SK-N-SH treated with all-trans-retinoic acid at 6 μM for 48 hours (cell line): ENCODE results near the gene LGR4.

ENCODE experiments used
- ATAC-seq: fragments of 200-7000 bp; cut with Tn5 transposase; 3 replicates; pipeline ENCODE4 v1.9.1; 2020; ENCODE audit warnings: mild to moderate bottlenecking, moderate library complexity
- BACH2 ChIP-seq: fragments of 250-450 bp; sonication (Bioruptor Pico); IDR thresholded peaks from 2 replicates; pipeline ENCODE4 v1.9.0; 2021; ENCODE audit warnings: mild to moderate bottlenecking, borderline replicate concordance
- CSDC2 ChIP-seq: fragments of 250-450 bp; sonication (Bioruptor Pico); IDR thresholded peaks from 2 replicates; pipeline ENCODE4 v1.5.0; 2020; ENCODE audit warnings: mild to moderate bottlenecking, moderate library complexity
- ESRRG ChIP-seq: fragments of 250-450 bp; sonication (Bioruptor Pico); IDR thresholded peaks from 2 replicates; pipeline ENCODE4 v1.6.1; 2021; ENCODE audit warnings: mild to moderate bottlenecking
- GLIS3 ChIP-seq: fragments of 250-450 bp; sonication (Bioruptor Pico); IDR thresholded peaks from 2 replicates; pipeline ENCODE4 v1.5.0; 2020; ENCODE audit warnings: mild to moderate bottlenecking, moderate library complexity
- ISL1 ChIP-seq: fragments of 250-450 bp; sonication (Bioruptor Pico); IDR thresholded peaks from 2 replicates; pipeline ENCODE4 v2.1.2; 2022; ENCODE audit warnings: mild to moderate bottlenecking, moderate library complexity
- OSR1 ChIP-seq: fragments of 250-450 bp; sonication (Bioruptor Pico); IDR thresholded peaks from 2 replicates; pipeline ENCODE4 v1.8.0; 2022; ENCODE audit warnings: moderate library complexity, mild to moderate bottlenecking, inconsistent platforms
- PPARA ChIP-seq: fragments of 250-450 bp; sonication (Bioruptor Pico); IDR thresholded peaks from 2 replicates; pipeline ENCODE4 v1.5.0; 2020; ENCODE audit warnings: mild to moderate bottlenecking, borderline replicate concordance
- RARB ChIP-seq: fragments of 250-450 bp; sonication (Bioruptor Pico); IDR thresholded peaks from 2 replicates; pipeline ENCODE4 v1.8.0; 2021; ENCODE audit warnings: mild to moderate bottlenecking, moderate library complexity
- TCF4 ChIP-seq: fragments of 250-450 bp; sonication (Bioruptor Pico); IDR thresholded peaks from 2 replicates; pipeline ENCODE4 v1.8.0; 2021; ENCODE audit warnings: mild to moderate bottlenecking, moderate library complexity, borderline replicate concordance
- TOX ChIP-seq: fragments of 250-450 bp; sonication (Bioruptor Pico); IDR thresholded peaks from 2 replicates; pipeline ENCODE4 v1.8.0; 2021; ENCODE audit warnings: mild to moderate bottlenecking, moderate library complexity, borderline replicate concordance
- ZC3H10 ChIP-seq: fragments of 250-450 bp; sonication (Bioruptor Pico); IDR thresholded peaks from 2 replicates; pipeline ENCODE4 v1.5.1; 2021; ENCODE audit warnings: mild to moderate bottlenecking, moderate library complexity
- ZFP3 ChIP-seq: fragments of 250-450 bp; sonication (Bioruptor Pico); IDR thresholded peaks from 2 replicates; pipeline ENCODE4 v1.5.0; 2020; ENCODE audit warnings: mild to moderate bottlenecking, moderate library complexity
- ZFP30 ChIP-seq: fragments of 450-650 bp; formaldehyde crosslinking; IDR thresholded peaks from 2 replicates; pipeline ENCODE4 v1.5.0; 2022; ENCODE audit warnings: mild to moderate bottlenecking, moderate library complexity
- ZNF565 ChIP-seq: fragments of 450-650 bp; formaldehyde crosslinking; conservative IDR thresholded peaks from 2 replicates; pipeline ENCODE4 v1.5.0; 2020; ENCODE audit warnings: low read depth, mild to moderate bottlenecking, moderate library complexity
- ZNF70 ChIP-seq: fragments of 450-650 bp; formaldehyde crosslinking; IDR thresholded peaks from 2 replicates; pipeline ENCODE4 v1.5.0; 2020; ENCODE audit warnings: mild to moderate bottlenecking, moderate library complexity
- ZNF8 ChIP-seq: fragments of 450-650 bp; formaldehyde crosslinking; IDR thresholded peaks from 2 replicates; pipeline ENCODE4 v1.5.0; 2020; ENCODE audit warnings: mild to moderate bottlenecking, moderate library complexity
- TF ChIP-seq, protein P1 (sequence below): fragments of 250-450 bp; sonication (Bioruptor Pico); IDR thresholded peaks from 2 replicates; pipeline ENCODE4 v1.5.1; 2020; ENCODE audit warnings: low read depth, mild to moderate bottlenecking, moderate library complexity
- TF ChIP-seq, protein P2 (sequence below): fragments of 250-450 bp; sonication (Bioruptor Pico); IDR thresholded peaks from 2 replicates; pipeline ENCODE4 v1.5.0; 2020; ENCODE audit warnings: mild to moderate bottlenecking, moderate library complexity
- TF ChIP-seq, protein P3 (sequence below): fragments of 250-450 bp; sonication (Bioruptor Pico); IDR thresholded peaks from 2 replicates; pipeline ENCODE4 v1.8.0; 2021; ENCODE audit warnings: low read depth, mild to moderate bottlenecking, moderate library complexity, borderline replicate concordance
- TF ChIP-seq, protein P4 (sequence below): fragments of 250-450 bp; sonication (Bioruptor Pico); IDR thresholded peaks from 2 replicates; pipeline ENCODE4 v1.5.1; 2021; ENCODE audit warnings: mild to moderate bottlenecking, moderate library complexity
- TF ChIP-seq, protein P5 (sequence below): fragments of 250-450 bp; sonication (Bioruptor Pico); IDR thresholded peaks from 2 replicates; pipeline ENCODE4 v1.8.0; 2020; ENCODE audit warnings: mild to moderate bottlenecking, moderate library complexity, borderline replicate concordance

LGR4 gene

DNA sequence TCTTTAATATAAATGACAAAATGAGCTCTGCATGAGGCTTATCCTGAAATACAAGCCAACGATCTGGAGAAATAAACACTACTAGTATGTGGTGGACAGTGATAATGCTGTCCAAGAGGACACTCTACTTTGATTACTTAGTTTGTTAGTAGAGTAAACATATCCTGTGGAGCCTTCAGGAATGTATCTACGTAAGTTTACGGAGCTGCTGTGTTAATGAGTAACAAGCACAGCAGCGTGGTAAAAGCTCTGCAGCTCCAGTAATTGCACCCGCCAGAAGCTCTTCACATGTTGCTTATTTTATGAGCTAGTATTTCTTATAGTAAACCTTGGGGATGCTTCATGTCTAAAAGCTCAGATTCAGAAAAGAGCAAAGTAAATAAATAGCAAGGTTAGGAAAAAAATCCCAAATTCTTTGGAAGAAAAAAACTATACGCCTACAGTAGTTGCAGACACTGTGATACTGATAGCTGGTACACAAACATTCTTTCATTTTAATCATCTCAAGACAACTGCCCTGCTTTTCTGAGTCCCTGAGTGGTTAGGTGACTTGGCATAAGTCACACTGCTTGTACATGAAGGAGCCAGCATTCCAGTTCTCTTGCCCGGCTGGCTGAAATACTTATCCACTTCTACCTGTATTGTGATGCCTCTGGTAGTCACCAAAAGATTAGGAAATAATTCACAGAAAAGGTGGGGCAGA lies 76.9 kb downstream of the LGR4 start:
- no peak for ATAC-seq
- TF ChIP-seq OSR1 (no peak), ZNF8 (no peak), ZNF565 (CRISPR knock-in tag) (no peak), TCF4 (no peak), TOX (CRISPR knock-in tag) (no peak)
- TF ChIP-seq, protein P1, sequence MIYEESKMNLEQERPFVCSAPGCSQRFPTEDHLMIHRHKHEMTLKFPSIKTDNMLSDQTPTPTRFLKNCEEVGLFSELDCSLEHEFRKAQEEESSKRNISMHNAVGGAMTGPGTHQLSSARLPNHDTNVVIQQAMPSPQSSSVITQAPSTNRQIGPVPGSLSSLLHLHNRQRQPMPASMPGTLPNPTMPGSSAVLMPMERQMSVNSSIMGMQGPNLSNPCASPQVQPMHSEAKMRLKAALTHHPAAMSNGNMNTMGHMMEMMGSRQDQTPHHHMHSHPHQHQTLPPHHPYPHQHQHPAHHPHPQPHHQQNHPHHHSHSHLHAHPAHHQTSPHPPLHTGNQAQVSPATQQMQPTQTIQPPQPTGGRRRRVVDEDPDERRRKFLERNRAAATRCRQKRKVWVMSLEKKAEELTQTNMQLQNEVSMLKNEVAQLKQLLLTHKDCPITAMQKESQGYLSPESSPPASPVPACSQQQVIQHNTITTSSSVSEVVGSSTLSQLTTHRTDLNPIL (CRISPR knock-in tag): no peak

DNA sequence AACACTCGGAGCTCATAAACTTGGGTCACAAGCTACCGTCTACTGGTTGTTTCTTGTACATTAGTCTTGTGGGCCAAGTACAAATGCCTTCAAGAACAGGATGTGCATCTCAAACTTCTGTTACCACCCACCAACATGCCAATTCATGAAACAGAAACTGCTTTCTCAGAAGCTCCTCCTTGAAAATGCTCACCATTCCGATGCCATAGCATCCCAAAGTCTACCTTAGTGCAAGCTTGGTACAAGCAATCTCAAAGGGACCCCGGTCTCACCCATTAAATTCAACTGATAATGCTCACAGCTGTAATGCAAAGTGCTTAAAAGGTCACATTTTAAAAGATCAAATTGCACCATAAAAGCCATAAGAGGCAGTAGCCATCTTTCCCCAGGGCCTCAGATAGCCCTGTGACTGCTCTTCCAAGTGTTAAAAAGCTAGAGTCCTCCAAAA lies 77.8 kb downstream of the LGR4 start:
- ATAC-seq: no peak
- TF ChIP-seq ZFP30 (CRISPR knock-in tag) (no peak), ESRRG (CRISPR knock-in tag) (no peak), ISL1 (CRISPR knock-in tag) (no peak), BACH2 (no peak), ZNF70 (no peak), ZC3H10 (CRISPR knock-in tag) (no peak), ZNF8 (no peak), TOX (CRISPR knock-in tag) (no peak)
- TF ChIP-seq, protein P2, sequence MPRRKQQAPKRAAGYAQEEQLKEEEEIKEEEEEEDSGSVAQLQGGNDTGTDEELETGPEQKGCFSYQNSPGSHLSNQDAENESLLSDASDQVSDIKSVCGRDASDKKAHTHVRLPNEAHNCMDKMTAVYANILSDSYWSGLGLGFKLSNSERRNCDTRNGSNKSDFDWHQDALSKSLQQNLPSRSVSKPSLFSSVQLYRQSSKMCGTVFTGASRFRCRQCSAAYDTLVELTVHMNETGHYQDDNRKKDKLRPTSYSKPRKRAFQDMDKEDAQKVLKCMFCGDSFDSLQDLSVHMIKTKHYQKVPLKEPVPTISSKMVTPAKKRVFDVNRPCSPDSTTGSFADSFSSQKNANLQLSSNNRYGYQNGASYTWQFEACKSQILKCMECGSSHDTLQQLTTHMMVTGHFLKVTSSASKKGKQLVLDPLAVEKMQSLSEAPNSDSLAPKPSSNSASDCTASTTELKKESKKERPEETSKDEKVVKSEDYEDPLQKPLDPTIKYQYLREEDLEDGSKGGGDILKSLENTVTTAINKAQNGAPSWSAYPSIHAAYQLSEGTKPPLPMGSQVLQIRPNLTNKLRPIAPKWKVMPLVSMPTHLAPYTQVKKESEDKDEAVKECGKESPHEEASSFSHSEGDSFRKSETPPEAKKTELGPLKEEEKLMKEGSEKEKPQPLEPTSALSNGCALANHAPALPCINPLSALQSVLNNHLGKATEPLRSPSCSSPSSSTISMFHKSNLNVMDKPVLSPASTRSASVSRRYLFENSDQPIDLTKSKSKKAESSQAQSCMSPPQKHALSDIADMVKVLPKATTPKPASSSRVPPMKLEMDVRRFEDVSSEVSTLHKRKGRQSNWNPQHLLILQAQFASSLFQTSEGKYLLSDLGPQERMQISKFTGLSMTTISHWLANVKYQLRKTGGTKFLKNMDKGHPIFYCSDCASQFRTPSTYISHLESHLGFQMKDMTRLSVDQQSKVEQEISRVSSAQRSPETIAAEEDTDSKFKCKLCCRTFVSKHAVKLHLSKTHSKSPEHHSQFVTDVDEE (CRISPR knock-in tag): no peak
- TF ChIP-seq, protein P1 (CRISPR knock-in tag): no peak
- TF ChIP-seq, protein P3, sequence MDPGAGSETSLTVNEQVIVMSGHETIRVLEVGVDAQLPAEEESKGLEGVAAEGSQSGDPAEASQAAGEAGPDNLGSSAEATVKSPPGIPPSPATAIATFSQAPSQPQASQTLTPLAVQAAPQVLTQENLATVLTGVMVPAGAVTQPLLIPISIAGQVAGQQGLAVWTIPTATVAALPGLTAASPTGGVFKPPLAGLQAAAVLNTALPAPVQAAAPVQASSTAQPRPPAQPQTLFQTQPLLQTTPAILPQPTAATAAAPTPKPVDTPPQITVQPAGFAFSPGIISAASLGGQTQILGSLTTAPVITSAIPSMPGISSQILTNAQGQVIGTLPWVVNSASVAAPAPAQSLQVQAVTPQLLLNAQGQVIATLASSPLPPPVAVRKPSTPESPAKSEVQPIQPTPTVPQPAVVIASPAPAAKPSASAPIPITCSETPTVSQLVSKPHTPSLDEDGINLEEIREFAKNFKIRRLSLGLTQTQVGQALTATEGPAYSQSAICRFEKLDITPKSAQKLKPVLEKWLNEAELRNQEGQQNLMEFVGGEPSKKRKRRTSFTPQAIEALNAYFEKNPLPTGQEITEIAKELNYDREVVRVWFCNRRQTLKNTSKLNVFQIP (CRISPR knock-in tag): no peak
- TF ChIP-seq, protein P4, sequence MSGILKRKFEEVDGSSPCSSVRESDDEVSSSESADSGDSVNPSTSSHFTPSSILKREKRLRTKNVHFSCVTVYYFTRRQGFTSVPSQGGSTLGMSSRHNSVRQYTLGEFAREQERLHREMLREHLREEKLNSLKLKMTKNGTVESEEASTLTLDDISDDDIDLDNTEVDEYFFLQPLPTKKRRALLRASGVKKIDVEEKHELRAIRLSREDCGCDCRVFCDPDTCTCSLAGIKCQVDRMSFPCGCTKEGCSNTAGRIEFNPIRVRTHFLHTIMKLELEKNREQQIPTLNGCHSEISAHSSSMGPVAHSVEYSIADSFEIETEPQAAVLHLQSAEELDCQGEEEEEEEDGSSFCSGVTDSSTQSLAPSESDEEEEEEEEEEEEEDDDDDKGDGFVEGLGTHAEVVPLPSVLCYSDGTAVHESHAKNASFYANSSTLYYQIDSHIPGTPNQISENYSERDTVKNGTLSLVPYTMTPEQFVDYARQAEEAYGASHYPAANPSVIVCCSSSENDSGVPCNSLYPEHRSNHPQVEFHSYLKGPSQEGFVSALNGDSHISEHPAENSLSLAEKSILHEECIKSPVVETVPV (CRISPR knock-in tag): no peak
- TF ChIP-seq, all 23 proteins: peak for 0

DNA sequence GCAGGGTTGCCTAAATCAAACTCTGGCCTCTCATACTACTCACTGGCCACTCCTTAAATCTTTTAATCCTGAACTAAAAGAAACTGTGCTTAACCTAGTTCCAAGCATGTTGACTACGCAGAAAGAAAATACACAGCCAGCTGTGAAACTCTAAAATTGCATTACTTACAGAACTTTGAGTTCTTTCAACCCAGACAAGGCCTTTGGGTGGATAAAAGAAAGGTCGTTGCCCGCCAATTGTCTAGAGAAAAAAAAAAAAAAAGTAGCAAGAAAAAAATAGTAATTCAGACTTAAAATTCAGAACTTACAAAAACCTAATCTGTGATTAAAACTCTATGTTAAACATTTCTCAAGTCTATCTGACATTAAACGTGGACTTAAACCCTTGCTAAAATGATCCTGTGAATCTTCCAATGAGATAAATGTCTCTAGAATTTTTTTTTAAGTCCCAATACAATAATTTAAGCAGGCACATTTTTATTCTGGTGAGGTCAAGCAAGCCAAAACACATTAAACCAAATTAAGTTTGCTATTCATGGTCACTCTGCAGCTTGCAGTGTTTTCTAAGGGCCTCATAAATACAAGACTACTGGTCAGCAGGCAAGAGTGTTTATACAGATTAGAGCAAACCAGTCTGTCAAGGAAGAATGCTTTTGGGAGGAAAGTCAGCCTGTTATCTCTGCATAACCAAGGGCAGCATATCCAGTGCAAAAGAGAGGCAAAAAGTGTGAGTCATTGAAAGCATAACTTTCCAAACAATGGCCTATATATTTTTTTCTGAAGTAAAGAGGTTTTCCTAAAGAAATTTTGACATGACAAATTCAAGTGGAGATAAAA lies 80.1 kb downstream of the LGR4 start:
- peak; percentile 99 for ATAC-seq
- peak; percentile 53; the same call in 1 of the 2 replicates for TF ChIP-seq CSDC2 (CRISPR knock-in tag)
- TF ChIP-seq ZFP3 (CRISPR knock-in tag): no peak
- TF ChIP-seq BACH2: no peak
- no peak for TF ChIP-seq OSR1
- no peak for TF ChIP-seq PPARA (CRISPR knock-in tag)
- TF ChIP-seq ESRRG (CRISPR knock-in tag): no peak
- TF ChIP-seq, protein P5, sequence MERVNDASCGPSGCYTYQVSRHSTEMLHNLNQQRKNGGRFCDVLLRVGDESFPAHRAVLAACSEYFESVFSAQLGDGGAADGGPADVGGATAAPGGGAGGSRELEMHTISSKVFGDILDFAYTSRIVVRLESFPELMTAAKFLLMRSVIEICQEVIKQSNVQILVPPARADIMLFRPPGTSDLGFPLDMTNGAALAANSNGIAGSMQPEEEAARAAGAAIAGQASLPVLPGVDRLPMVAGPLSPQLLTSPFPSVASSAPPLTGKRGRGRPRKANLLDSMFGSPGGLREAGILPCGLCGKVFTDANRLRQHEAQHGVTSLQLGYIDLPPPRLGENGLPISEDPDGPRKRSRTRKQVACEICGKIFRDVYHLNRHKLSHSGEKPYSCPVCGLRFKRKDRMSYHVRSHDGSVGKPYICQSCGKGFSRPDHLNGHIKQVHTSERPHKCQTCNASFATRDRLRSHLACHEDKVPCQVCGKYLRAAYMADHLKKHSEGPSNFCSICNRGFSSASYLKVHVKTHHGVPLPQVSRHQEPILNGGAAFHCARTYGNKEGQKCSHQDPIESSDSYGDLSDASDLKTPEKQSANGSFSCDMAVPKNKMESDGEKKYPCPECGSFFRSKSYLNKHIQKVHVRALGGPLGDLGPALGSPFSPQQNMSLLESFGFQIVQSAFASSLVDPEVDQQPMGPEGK (CRISPR knock-in tag): no peak
- TF ChIP-seq RARB (CRISPR knock-in tag): no peak
- no peak for TF ChIP-seq ZNF70
- no peak for TF ChIP-seq ZNF565 (CRISPR knock-in tag)
- TF ChIP-seq GLIS3 (CRISPR knock-in tag): no peak
- TF ChIP-seq ISL1 (CRISPR knock-in tag): peak; percentile 93
- TF ChIP-seq, protein P4 (CRISPR knock-in tag): 0 out of 2 replicates have a peak, but pooled peaks have one; percentile 50
- TF ChIP-seq, protein P1 (CRISPR knock-in tag): no peak
- no peak for TF ChIP-seq ZNF8
- TF ChIP-seq, all 23 proteins: peak for 3
